HepG2 (cell line): ENCODE results near the gene CISD3. TPM values are rescaled to one million over a fixed set of nuclear protein-coding genes. Genes with fewer than 3 reads are reported as not detected.

ENCODE experiments used
- ATAC-seq: fragments of 200-7000 bp; cut with Tn5 transposase; 3 replicates; pipeline ENCODE4 v1.9.1; 2020; ENCODE audit warnings: mild to moderate bottlenecking, moderate library complexity
- BruUV-seq: library from RNA; stranded (reverse); fragments of 400-500 nt; replicated peaks from 2 replicates; lab custom pipeline; 2021; lab: Mats Ljungman, UMichigan
- CTCF ChIA-PET: fragments of 300-600 bp; formaldehyde crosslinking; extraction: SDS; loops from one replicate; lab custom pipeline; 2021; ENCODE audit warnings: low total read pairs, inconsistent platforms, low intra/inter-chr PET ratio; lab: Yijun Ruan, JAX
- POLR2A ChIA-PET: fragments of 350-600 bp; sonication (Branson Sonifier 250); formaldehyde crosslinking; loops from one replicate; lab custom pipeline; 2020; ENCODE audit warnings: antibody characterized with exemption, inconsistent platforms; lab: Yijun Ruan, JAX
- DNase-seq: peaks from one replicate; pipeline ENCODE4 v3.0.0-alpha.2; 2015; ENCODE audit warnings: low spot score
- FAIRE-seq: peaks from 3 replicates; lab custom pipeline; 2011; peaks lifted over from hg19 to GRCh38; lab: Jason Lieb, UNC
- H2AFZ ChIP-seq: one replicate; pipeline ENCODE4 v1.6.1; 2011; ENCODE audit warnings: low read length, inconsistent platforms
- H3K27ac ChIP-seq: fragments of 300-600 bp; 3 replicates; pipeline ENCODE4 v1.8.0; 2011; ENCODE audit warnings: mixed run types, mild to moderate bottlenecking, mixed read lengths, low read length, inconsistent platforms; ENCODE audit not compliant: insufficient read depth; ENCODE audit errors: extremely low read length
- H3K27me3 ChIP-seq, 2 experiments: fragments of 200-600 bp in 1 of 2; 2 replicates in 1 of 2; 3 replicates in 1 of 2; pipeline versions ENCODE4 v1.6.0 to v1.8.0; 2011; ENCODE audit warnings: low read length in 2 of 2, mild to moderate bottlenecking in 2 of 2, moderate library complexity in 2 of 2, inconsistent platforms in 1 of 2; ENCODE audit not compliant: insufficient read depth in 2 of 2, control insufficient read depth in 1 of 2
- H3K36me3 ChIP-seq, 2 experiments: fragments of 200-600 bp in 1 of 2; replicated peaks in 1 of 2; 2 replicates in 1 of 2; 3 replicates in 1 of 2; pipeline versions ENCODE4 v1.5.1 to v1.8.0; 2011; ENCODE audit warnings: low read length in 2 of 2, inconsistent platforms in 1 of 2; ENCODE audit not compliant: insufficient read depth in 2 of 2, control insufficient read depth in 1 of 2
- H3K4me1 ChIP-seq: 2 replicates; pipeline ENCODE4 v1.5.1; 2012; ENCODE audit warnings: low read length, inconsistent platforms; ENCODE audit not compliant: insufficient read depth
- H3K4me2 ChIP-seq: 2 replicates; pipeline ENCODE4 v1.6.0; 2011; ENCODE audit warnings: low read depth, low read length, inconsistent platforms
- H3K4me3 ChIP-seq, 3 experiments: fragments of 200-600 bp in 1 of 3; sonication (generic), shearing (Covaris generic) in 1 of 3; replicated peaks in 1 of 3; 2 replicates each; pipeline ENCODE4 v1.5.1; 2011 to 2016; ENCODE audit warnings: low read length in 3 of 3, inconsistent platforms in 2 of 3, low read depth in 2 of 3, mild to moderate bottlenecking in 2 of 3, control low read depth in 1 of 3, mixed read lengths in 1 of 3; ENCODE audit not compliant: insufficient read depth in 1 of 3
- H3K79me2 ChIP-seq: one replicate; pipeline ENCODE4 v1.6.1; 2011; ENCODE audit warnings: low read length, inconsistent platforms; ENCODE audit not compliant: insufficient read depth
- H3K9ac ChIP-seq: 2 replicates; pipeline ENCODE4 v1.6.0; 2011; ENCODE audit warnings: mild to moderate bottlenecking, low read depth, low read length, inconsistent platforms; ENCODE audit not compliant: insufficient read depth
- H3K9me3 ChIP-seq: 2 replicates; pipeline ENCODE4 v1.5.1; 2012; ENCODE audit warnings: mild to moderate bottlenecking, low read length
- H4K20me1 ChIP-seq: 2 replicates; pipeline ENCODE4 v1.6.0; 2011; ENCODE audit warnings: inconsistent platforms, mild to moderate bottlenecking, low read length, moderate library complexity; ENCODE audit not compliant: insufficient read depth
- FOXO1 ChIP-seq: sonication (generic); formaldehyde crosslinking; IDR thresholded peaks from 2 replicates; pipeline ENCODE4 v1.4.0; 2020; ENCODE audit warnings: missing genetic modification reagents
- KDM5A ChIP-seq: fragments of 200-600 bp; sonication (generic); IDR thresholded peaks from 2 replicates; pipeline ENCODE4 v1.7.0; 2018; ENCODE audit warnings: antibody characterized with exemption, mild to moderate bottlenecking, low read length, borderline replicate concordance
- RCOR2 ChIP-seq: IDR thresholded peaks from 2 replicates; pipeline ENCODE4 v1.6.1; 2016; ENCODE audit warnings: missing biosample characterization, missing genetic modification reagents
- ZNF331 ChIP-seq: sonication (generic); formaldehyde crosslinking; IDR thresholded peaks from 2 replicates; pipeline ENCODE4 v1.4.0; 2020; ENCODE audit warnings: missing genetic modification reagents
- ZNF431 ChIP-seq: sonication (generic); formaldehyde crosslinking; IDR thresholded peaks from 2 replicates; pipeline ENCODE4 v1.9.0; 2022; ENCODE audit warnings: missing genetic modification reagents, low read depth, mild to moderate bottlenecking, borderline replicate concordance
- ZNF629 ChIP-seq: sonication (generic); formaldehyde crosslinking; conservative IDR thresholded peaks from 2 replicates; pipeline ENCODE4 v1.5.0; 2020; ENCODE audit warnings: missing genetic modification reagents
- WGBS: methylation state at CpG from one replicate; pipeline ENCODE4 v1.1.6; 2017; ENCODE audit warnings: low lambda C conversion rate; 5-methylcytosine and 5-hydroxymethylcytosine counted together
- in situ Hi-C: cut with HindIII; loops from 2 replicates; pipeline ENCODE4 v1.10.0; 2017; ENCODE audit warnings: low pct_unique_long_range_greater_than_20kb; ENCODE audit not compliant: extremely low pct_ligation_motif_present
- intact Hi-C: fragments of 100-400 bp; cut with micrococcal nuclease; formaldehyde crosslinking; loops from one replicate; pipeline ENCODE4 v1.10.0; 2022; ENCODE audit not compliant: unreplicated experiment
- polyA plus RNA-seq, 8 experiments: library from polyadenylated mRNA; depleted of rRNA in 3 of 8; stranded (reverse) in 7 of 8; unstranded in 1 of 8; fragments of >200 nt; fragmentation: Illumina TruSeq in 4 of 8; extraction: Trizol in 4 of 8; gene quantifications; 2 replicates each; pipeline versions ENCODE4 v1.2.1 to v1.2.3, GENCODE V29; 2011 to 2016; ENCODE audit warnings: low read depth in 4 of 8, missing spikeins in 1 of 8, mixed read lengths in 1 of 8; ENCODE audit not compliant: insufficient read depth in 1 of 8
- total RNA-seq, 5 experiments: library from RNA; depleted of rRNA; stranded (reverse); fragments of >200 nt; fragmentation: Illumina TruSeq; extraction: Trizol; gene quantifications; 2 replicates each; pipeline ENCODE4 v1.2.3, GENCODE V29; 2016; ENCODE audit warnings: low read depth in 1 of 5
- TF ChIP-seq, protein P1 (sequence below): sonication (generic); formaldehyde crosslinking; IDR thresholded peaks from 2 replicates; pipeline ENCODE4 v1.4.0; 2020; ENCODE audit warnings: mild to moderate bottlenecking, missing genetic modification reagents
- TF ChIP-seq, protein P2 (sequence below): sonication (generic); formaldehyde crosslinking; IDR thresholded peaks from 2 replicates; pipeline ENCODE4 v1.4.0; 2020; ENCODE audit warnings: mild to moderate bottlenecking, missing genetic modification reagents, borderline replicate concordance

Gene CISD3
- total and polyA plus RNA-seq, 2 of the 13 experiments (the other 11 are each of a cell fraction or from before 2014, with no cell fraction given) = 30.0 to 34.1 TPM

GRCh38 chr17:38773258-38773657 is 43.1 kb downstream of the CISD3 start:
- Histone ChIP-seq H3K79me2 (no peaks in the 10 kb centered on the region), H3K4me1 (no peaks in the 10 kb centered on the region), H3K4me2 (no peak overlapping the region), H3K27ac (no peak overlapping the region), H2AFZ (no peak overlapping the region), H3K27me3 (no peaks in the 10 kb centered on the region), H3K4me3 (no peak overlapping the region), H3K36me3 (peaks cover 64 to 86% of the 10 kb centered on the region in 2 experiments), H3K9me3 (no peaks in the 10 kb centered on the region)
- ChIA-PET POLR2A (no interaction called here), CTCF (no interaction called here)
- in situ Hi-C loops = loop anchor here (25.0 kb wide), 1 partner anchor 389 kb away; the partner anchor contains the start of genes ARL5C and PLXDC1
- no peak for ATAC-seq
- DNase-seq = no peak
- no TSS peak for BruUV-seq
- TF ChIP-seq ZNF629 (CRISPR knock-in tag) (peak; percentile 94), KDM5A (no peak), ZNF331 (CRISPR knock-in tag) (no peak), FOXO1 (CRISPR knock-in tag) (no peak)
- TF ChIP-seq, all 625 proteins: peak for 1
- no peaks in the 10 kb centered on the region for H4K20me1 ChIP-seq
- no peak for FAIRE-seq
- intact Hi-C loops = no loop called here
- H3K9ac ChIP-seq = no peak overlapping the region

- ATAC-seq (peak; percentile 34; the same call in 1 of the 3 replicates), DNase-seq (no peak), FAIRE-seq (no peak)
- Histone ChIP-seq H3K27me3 (no peaks in the 10 kb centered on the region), H3K4me3 (no peak overlapping the region), H3K79me2 (no peaks in the 10 kb centered on the region), H3K4me1 (no peaks in the 10 kb centered on the region), H3K9me3 (no peaks in the 10 kb centered on the region), H3K9ac (no peak overlapping the region), H3K4me2 (no peak overlapping the region), H2AFZ (no peak overlapping the region), H3K27ac (no peak overlapping the region), H4K20me1 (no peaks in the 10 kb centered on the region), H3K36me3 (peaks cover 65 to 87% of the 10 kb centered on the region in 2 experiments)
- 78% methylated on average over 7 of the region's 7 CpGs for WGBS
- in situ Hi-C loops (no loop called here), intact Hi-C loops (no loop called here)
- ChIA-PET CTCF (no interaction called here), POLR2A (interaction anchor here (0.7 kb wide), 1 partner anchor 21 kb away, joined by 3 read pairs; the partner anchor contains the start of gene PIP4K2B)
- BruUV-seq = no TSS peak
- no peak for TF ChIP-seq ZNF431 (CRISPR knock-in tag)
- TF ChIP-seq, protein P1, sequence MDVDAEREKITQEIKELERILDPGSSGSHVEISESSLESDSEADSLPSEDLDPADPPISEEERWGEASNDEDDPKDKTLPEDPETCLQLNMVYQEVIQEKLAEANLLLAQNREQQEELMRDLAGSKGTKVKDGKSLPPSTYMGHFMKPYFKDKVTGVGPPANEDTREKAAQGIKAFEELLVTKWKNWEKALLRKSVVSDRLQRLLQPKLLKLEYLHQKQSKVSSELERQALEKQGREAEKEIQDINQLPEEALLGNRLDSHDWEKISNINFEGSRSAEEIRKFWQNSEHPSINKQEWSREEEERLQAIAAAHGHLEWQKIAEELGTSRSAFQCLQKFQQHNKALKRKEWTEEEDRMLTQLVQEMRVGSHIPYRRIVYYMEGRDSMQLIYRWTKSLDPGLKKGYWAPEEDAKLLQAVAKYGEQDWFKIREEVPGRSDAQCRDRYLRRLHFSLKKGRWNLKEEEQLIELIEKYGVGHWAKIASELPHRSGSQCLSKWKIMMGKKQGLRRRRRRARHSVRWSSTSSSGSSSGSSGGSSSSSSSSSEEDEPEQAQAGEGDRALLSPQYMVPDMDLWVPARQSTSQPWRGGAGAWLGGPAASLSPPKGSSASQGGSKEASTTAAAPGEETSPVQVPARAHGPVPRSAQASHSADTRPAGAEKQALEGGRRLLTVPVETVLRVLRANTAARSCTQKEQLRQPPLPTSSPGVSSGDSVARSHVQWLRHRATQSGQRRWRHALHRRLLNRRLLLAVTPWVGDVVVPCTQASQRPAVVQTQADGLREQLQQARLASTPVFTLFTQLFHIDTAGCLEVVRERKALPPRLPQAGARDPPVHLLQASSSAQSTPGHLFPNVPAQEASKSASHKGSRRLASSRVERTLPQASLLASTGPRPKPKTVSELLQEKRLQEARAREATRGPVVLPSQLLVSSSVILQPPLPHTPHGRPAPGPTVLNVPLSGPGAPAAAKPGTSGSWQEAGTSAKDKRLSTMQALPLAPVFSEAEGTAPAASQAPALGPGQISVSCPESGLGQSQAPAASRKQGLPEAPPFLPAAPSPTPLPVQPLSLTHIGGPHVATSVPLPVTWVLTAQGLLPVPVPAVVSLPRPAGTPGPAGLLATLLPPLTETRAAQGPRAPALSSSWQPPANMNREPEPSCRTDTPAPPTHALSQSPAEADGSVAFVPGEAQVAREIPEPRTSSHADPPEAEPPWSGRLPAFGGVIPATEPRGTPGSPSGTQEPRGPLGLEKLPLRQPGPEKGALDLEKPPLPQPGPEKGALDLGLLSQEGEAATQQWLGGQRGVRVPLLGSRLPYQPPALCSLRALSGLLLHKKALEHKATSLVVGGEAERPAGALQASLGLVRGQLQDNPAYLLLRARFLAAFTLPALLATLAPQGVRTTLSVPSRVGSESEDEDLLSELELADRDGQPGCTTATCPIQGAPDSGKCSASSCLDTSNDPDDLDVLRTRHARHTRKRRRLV (CRISPR knock-in tag) = no peak
- TF ChIP-seq, protein P2, sequence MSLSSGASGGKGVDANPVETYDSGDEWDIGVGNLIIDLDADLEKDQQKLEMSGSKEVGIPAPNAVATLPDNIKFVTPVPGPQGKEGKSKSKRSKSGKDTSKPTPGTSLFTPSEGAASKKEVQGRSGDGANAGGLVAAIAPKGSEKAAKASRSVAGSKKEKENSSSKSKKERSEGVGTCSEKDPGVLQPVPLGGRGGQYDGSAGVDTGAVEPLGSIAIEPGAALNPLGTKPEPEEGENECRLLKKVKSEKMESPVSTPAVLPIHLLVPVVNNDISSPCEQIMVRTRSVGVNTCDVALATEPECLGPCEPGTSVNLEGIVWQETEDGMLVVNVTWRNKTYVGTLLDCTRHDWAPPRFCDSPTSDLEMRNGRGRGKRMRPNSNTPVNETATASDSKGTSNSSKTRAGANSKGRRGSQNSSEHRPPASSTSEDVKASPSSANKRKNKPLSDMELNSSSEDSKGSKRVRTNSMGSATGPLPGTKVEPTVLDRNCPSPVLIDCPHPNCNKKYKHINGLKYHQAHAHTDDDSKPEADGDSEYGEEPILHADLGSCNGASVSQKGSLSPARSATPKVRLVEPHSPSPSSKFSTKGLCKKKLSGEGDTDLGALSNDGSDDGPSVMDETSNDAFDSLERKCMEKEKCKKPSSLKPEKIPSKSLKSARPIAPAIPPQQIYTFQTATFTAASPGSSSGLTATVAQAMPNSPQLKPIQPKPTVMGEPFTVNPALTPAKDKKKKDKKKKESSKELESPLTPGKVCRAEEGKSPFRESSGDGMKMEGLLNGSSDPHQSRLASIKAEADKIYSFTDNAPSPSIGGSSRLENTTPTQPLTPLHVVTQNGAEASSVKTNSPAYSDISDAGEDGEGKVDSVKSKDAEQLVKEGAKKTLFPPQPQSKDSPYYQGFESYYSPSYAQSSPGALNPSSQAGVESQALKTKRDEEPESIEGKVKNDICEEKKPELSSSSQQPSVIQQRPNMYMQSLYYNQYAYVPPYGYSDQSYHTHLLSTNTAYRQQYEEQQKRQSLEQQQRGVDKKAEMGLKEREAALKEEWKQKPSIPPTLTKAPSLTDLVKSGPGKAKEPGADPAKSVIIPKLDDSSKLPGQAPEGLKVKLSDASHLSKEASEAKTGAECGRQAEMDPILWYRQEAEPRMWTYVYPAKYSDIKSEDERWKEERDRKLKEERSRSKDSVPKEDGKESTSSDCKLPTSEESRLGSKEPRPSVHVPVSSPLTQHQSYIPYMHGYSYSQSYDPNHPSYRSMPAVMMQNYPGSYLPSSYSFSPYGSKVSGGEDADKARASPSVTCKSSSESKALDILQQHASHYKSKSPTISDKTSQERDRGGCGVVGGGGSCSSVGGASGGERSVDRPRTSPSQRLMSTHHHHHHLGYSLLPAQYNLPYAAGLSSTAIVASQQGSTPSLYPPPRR (CRISPR knock-in tag) = no peak
- no peak for TF ChIP-seq RCOR2 (CRISPR knock-in tag)
Measured at GRCh38 chr17:38777641-38778250, 47.6 kb downstream of the CISD3 start.
